ENCODE measurements around the gene ZNF223. TPM values are rescaled to one million over a fixed set of nuclear protein-coding genes. Genes with fewer than 3 reads are reported as not detected.

ZNF223 gene
- total and polyA plus RNA-seq, 9 of the 15 experiments (the other 6 are each of a cell fraction or from before 2014, with no cell fraction given), result 0.21 to 1.8 (median 0.71) TPM

GRCh38 chr19:44025217-44025936 lies 26.5 kb upstream of the ZNF223 start, which contains the start of gene ZNF222 (continued):
- TF ChIP-seq SLC30A9 (CRISPR knock-in tag; IDR thresholded peaks at IDR 0.05), result no peak
- no peak for TF ChIP-seq USF2 (CRISPR knock-in tag; IDR thresholded peaks at IDR 0.05)
- peak; percentile 91 for TF ChIP-seq ELF1 (tag; IDR thresholded peaks at IDR 0.05)
- no peak for TF ChIP-seq FOXJ3 (CRISPR knock-in tag; IDR thresholded peaks at IDR 0.05)
- TF ChIP-seq ADNP (tag; IDR thresholded peaks at IDR 0.05), result no peak
- no peak for TF ChIP-seq ZBTB49 (CRISPR knock-in tag; IDR thresholded peaks at IDR 0.05; ENCODE audit: borderline replicate concordance)
- no peak for TF ChIP-seq ZNF174 (CRISPR knock-in tag; IDR thresholded peaks at IDR 0.05)
- TF ChIP-seq MIER1 (IDR thresholded peaks at IDR 0.05; ENCODE audit: low read depth), result no peak
- TF ChIP-seq DDX20 (tag; IDR thresholded peaks at IDR 0.05; ENCODE audit: low read depth), result no peak
- peak; percentile 34; the same call in 1 of the 2 replicates for TF ChIP-seq SOX6 (IDR thresholded peaks at IDR 0.05)
- no peak for TF ChIP-seq TCF15 (CRISPR knock-in tag; IDR thresholded peaks at IDR 0.05)
- TF ChIP-seq HDAC3 (IDR thresholded peaks at IDR 0.05; ENCODE audit: borderline replicate concordance, partially characterized antibody), result no peak
- TF ChIP-seq HDAC2 (IDR thresholded peaks at IDR 0.05), result no peak
- TF ChIP-seq CBX3 (IDR thresholded peaks at IDR 0.05; ENCODE audit: borderline replicate concordance in 1 of 2, low read length in 2 of 2), result no peak
- peak in 1 of 2 experiments; percentile 92 for TF ChIP-seq AFF1 (IDR thresholded peaks at IDR 0.05; ENCODE audit: low read depth in 1 of 2, partially characterized antibody in 2 of 2)
- TF ChIP-seq DIDO1 (tag; IDR thresholded peaks at IDR 0.05; ENCODE audit: low read depth), result peak; percentile 23; the same call in 1 of the 2 replicates
- TF ChIP-seq TAF15 (IDR thresholded peaks at IDR 0.05; ENCODE audit: low read depth, low read length), result no peak
- TF ChIP-seq FOXK1 (CRISPR knock-in tag; IDR thresholded peaks at IDR 0.05; ENCODE audit: borderline replicate concordance), result no peak
- TF ChIP-seq PHF8 (IDR thresholded peaks at IDR 0.05; ENCODE audit: borderline replicate concordance, low read length), result peak; percentile 69; the same call in 1 of the 2 replicates
- no peak for TF ChIP-seq BACH1 (tag; IDR thresholded peaks at IDR 0.05)
- no peak for TF ChIP-seq TAF9B (IDR thresholded peaks at IDR 0.05; ENCODE audit: partially characterized antibody)
